Measurements from ENCODE around the gene CDH15.
"Not testable (repeated sequence)": the region's sequence is repeated elsewhere in the genome, so short reads cannot be mapped to it uniquely, and the experiment has no call there.

The CDH15 gene

GRCh38 chr16:89161763-89162713 lies 9.5 kb upstream of the CDH15 start:
- no peak for DNase-seq (ENCODE audit: low read depth)
- no peak for TF ChIP-seq CTCF (IDR thresholded peaks at IDR 0.05; ENCODE audit: control insufficient read depth, extremely low read depth, insufficient read depth)
- H3K4me3 ChIP-seq (ENCODE audit: low read depth, low read length), result no peak overlapping the region

GRCh38 chr16:89163297-89163696 lies 8.3 kb upstream of the CDH15 start:
- H3K4me3 ChIP-seq (ENCODE audit: low read depth, low read length), result no peak overlapping the region
- DNase-seq (ENCODE audit: low read depth), result no peak
- no peak for TF ChIP-seq CTCF (IDR thresholded peaks at IDR 0.05; ENCODE audit: control insufficient read depth, extremely low read depth, insufficient read depth)

GRCh38 chr16:89164436-89164835 lies 7.1 kb upstream of the CDH15 start:
- no peak for TF ChIP-seq CTCF (IDR thresholded peaks at IDR 0.05; ENCODE audit: control insufficient read depth, extremely low read depth, insufficient read depth)
- no peak for DNase-seq (ENCODE audit: low read depth)
- no peak overlapping the region for H3K4me3 ChIP-seq (ENCODE audit: low read depth, low read length)

GRCh38 chr16:89164847-89165680 lies 6.5 kb upstream of the CDH15 start:
- no peak overlapping the region for H3K4me3 ChIP-seq (ENCODE audit: low read depth, low read length)
- no peak for TF ChIP-seq CTCF (IDR thresholded peaks at IDR 0.05; ENCODE audit: control insufficient read depth, extremely low read depth, insufficient read depth)

GRCh38 chr16:89165681-89165979 lies 5.9 kb upstream of the CDH15 start:
- not testable (repeated sequence) for H3K4me3 ChIP-seq (ENCODE audit: low read depth, low read length); DNase-seq (ENCODE audit: low read depth)

More at GRCh38 chr16:89164847-89165680, 6.5 kb upstream of the CDH15 start:
- DNase-seq (ENCODE audit: low read depth), result no peak

- DNase-seq (ENCODE audit: low read depth), result no peak
- no peak for TF ChIP-seq CTCF (IDR thresholded peaks at IDR 0.05; ENCODE audit: control insufficient read depth, extremely low read depth, insufficient read depth)
- no peak overlapping the region for H3K4me3 ChIP-seq (ENCODE audit: low read depth, low read length)
Observed at GRCh38 chr16:89166696-89167424, 4.7 kb upstream of the CDH15 start.

All from LNCaP clone FGC (cell line).